ENCODE data around the gene PIH1D1. TPM values are rescaled to one million over a fixed set of nuclear protein-coding genes. Genes with fewer than 3 reads are reported as not detected.
A peak's percentile ranks its signal among the peaks of the same experiment; 100 is the strongest.

The PIH1D1 gene
- total and polyA plus RNA-seq, 10 of the 15 experiments (the other 5 are each of a cell fraction or from before 2014, with no cell fraction given): 16.1 to 153 (median 106) TPM

- TF ChIP-seq, protein P1, sequence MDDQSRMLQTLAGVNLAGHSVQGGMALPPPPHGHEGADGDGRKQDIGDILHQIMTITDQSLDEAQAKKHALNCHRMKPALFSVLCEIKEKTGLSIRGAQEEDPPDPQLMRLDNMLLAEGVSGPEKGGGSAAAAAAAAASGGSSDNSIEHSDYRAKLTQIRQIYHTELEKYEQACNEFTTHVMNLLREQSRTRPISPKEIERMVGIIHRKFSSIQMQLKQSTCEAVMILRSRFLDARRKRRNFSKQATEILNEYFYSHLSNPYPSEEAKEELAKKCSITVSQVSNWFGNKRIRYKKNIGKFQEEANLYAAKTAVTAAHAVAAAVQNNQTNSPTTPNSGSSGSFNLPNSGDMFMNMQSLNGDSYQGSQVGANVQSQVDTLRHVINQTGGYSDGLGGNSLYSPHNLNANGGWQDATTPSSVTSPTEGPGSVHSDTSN (IDR thresholded peaks at IDR 0.05; ENCODE audit: insufficient replicate concordance, low read depth, low read length): no peak
- TF ChIP-seq IRF4 (IDR thresholded peaks at IDR 0.05; ENCODE audit: low read depth, low read length): no peak
- no peak for TF ChIP-seq RELA (IDR thresholded peaks at IDR 0.05; ENCODE audit: borderline replicate concordance, partially characterized antibody)
- no peak for TF ChIP-seq KLF5 (IDR thresholded peaks at IDR 0.05; ENCODE audit: partially characterized antibody)
- TF ChIP-seq TCF7 (IDR thresholded peaks at IDR 0.05; ENCODE audit: borderline replicate concordance): no peak
Measured at GRCh38 chr19:49396738-49397505, 54.7 kb downstream of the PIH1D1 start (continued).

MicroRNA genes within 50 kb of the gene (microRNA counts, 767-probe panel; counts per million panel counts)
- 3,484 counts per million, percentile 92 among the panel's probes with 10 or more counts for microRNA hsa-miR-150-5p

Small RNA genes lying within 50 kb of the gene (microRNA-seq; reads per million reads assigned to microRNA genes)
- gene MIR150: 42.9 reads per million, percentile 66 among the genes with 10 or more reads in this experiment

Small RNA genes lying within 50 kb of the gene (small RNA-seq; reads per million reads assigned to genes)
- gene MIR150: 39.5 reads per million, percentile 98 among the genes with 10 or more reads in this experiment
- not detected for gene SNORD32A
- gene SNORD33: not detected
- gene SNORD34: not detected
- not detected for gene SNORD35A
- gene SNORD35B: not detected

Other genes starting within 250 kb of the PIH1D1 start
Only the 7 nearest of the 24 such genes appear.
- gene PTH2, start 28.4 kb downstream of the PIH1D1 start, total RNA-seq (2014; rRNA removed): not detected in 2 replicates
- not detected in 2 replicates for gene PTH2, start 28.4 kb downstream of the PIH1D1 start, total RNA-seq (2014; rRNA removed; fragmentation: Illumina TruSeq; extraction: Trizol)
- not detected in 2 replicates for gene PTH2, start 28.4 kb downstream of the PIH1D1 start, total RNA-seq (2021)
- not detected in 2 replicates for gene PTH2, start 28.4 kb downstream of the PIH1D1 start, polyA plus RNA-seq (2011; rRNA removed)
- gene PTH2, start 28.4 kb downstream of the PIH1D1 start, polyA plus RNA-seq (2014; fragmentation: Illumina TruSeq; extraction: Trizol): not detected in 2 replicates
- not detected for gene PTH2, start 28.4 kb downstream of the PIH1D1 start, polyA plus RNA-seq (2014; fragmentation: Nextera tagmentation; extraction: Ambion mirVana)
- not detected in 2 replicates for gene PTH2, start 28.4 kb downstream of the PIH1D1 start, polyA plus RNA-seq (2014; rRNA removed)
- not detected for gene PTH2, start 28.4 kb downstream of the PIH1D1 start, polyA plus RNA-seq (2016; fragmentation: Nextera tagmentation; extraction: Ambion mirVana)
- not detected in 2 replicates for gene GFY, start 26.4 kb downstream of the PIH1D1 start, total RNA-seq (2014; rRNA removed)
- not detected in 2 replicates for gene GFY, start 26.4 kb downstream of the PIH1D1 start, total RNA-seq (2014; rRNA removed; fragmentation: Illumina TruSeq; extraction: Trizol)
- not detected in 2 replicates for gene GFY, start 26.4 kb downstream of the PIH1D1 start, total RNA-seq (2021)
- 0.05 TPM in 1 of 2 replicates, not detected in the other for gene GFY, start 26.4 kb downstream of the PIH1D1 start, polyA plus RNA-seq (2011; rRNA removed)
- gene GFY, start 26.4 kb downstream of the PIH1D1 start, polyA plus RNA-seq (2014; fragmentation: Illumina TruSeq; extraction: Trizol): not detected in 2 replicates
- gene GFY, start 26.4 kb downstream of the PIH1D1 start, polyA plus RNA-seq (2014; fragmentation: Nextera tagmentation; extraction: Ambion mirVana): not detected
- not detected in 2 replicates for gene GFY, start 26.4 kb downstream of the PIH1D1 start, polyA plus RNA-seq (2014; rRNA removed)
- gene GFY, start 26.4 kb downstream of the PIH1D1 start, polyA plus RNA-seq (2016; fragmentation: Nextera tagmentation; extraction: Ambion mirVana): not detected
- gene SLC17A7, start 10.3 kb downstream of the PIH1D1 start, total RNA-seq (2014; rRNA removed): not detected in 2 replicates
- gene SLC17A7, start 10.3 kb downstream of the PIH1D1 start, total RNA-seq (2014; rRNA removed; fragmentation: Illumina TruSeq; extraction: Trizol): not detected in 2 replicates
- 0.08 TPM in 2 replicates for gene SLC17A7, start 10.3 kb downstream of the PIH1D1 start, total RNA-seq (2021)
- gene SLC17A7, start 10.3 kb downstream of the PIH1D1 start, polyA plus RNA-seq (2011; rRNA removed): 0.23 and 0.24 TPM in 2 replicates
- gene SLC17A7, start 10.3 kb downstream of the PIH1D1 start, polyA plus RNA-seq (2014; fragmentation: Illumina TruSeq; extraction: Trizol): 0.03 and 0.06 TPM in 2 replicates
- gene SLC17A7, start 10.3 kb downstream of the PIH1D1 start, polyA plus RNA-seq (2014; fragmentation: Nextera tagmentation; extraction: Ambion mirVana): not detected
- gene SLC17A7, start 10.3 kb downstream of the PIH1D1 start, polyA plus RNA-seq (2014; rRNA removed): 0.04 TPM in 1 of 2 replicates, not detected in the other
- gene SLC17A7, start 10.3 kb downstream of the PIH1D1 start, polyA plus RNA-seq (2016; fragmentation: Nextera tagmentation; extraction: Ambion mirVana): not detected
- gene ALDH16A1, start 1.4 kb upstream of the PIH1D1 start, total RNA-seq (2014; rRNA removed): 31.9 and 46.3 TPM in 2 replicates
- gene ALDH16A1, start 1.4 kb upstream of the PIH1D1 start, total RNA-seq (2014; rRNA removed; fragmentation: Illumina TruSeq; extraction: Trizol): 8.7 and 9.5 TPM in 2 replicates
- gene ALDH16A1, start 1.4 kb upstream of the PIH1D1 start, total RNA-seq (2021): 43.6 and 49.3 TPM in 2 replicates
- 3.1 and 6.4 TPM in 2 replicates for gene ALDH16A1, start 1.4 kb upstream of the PIH1D1 start, polyA plus RNA-seq (2011; rRNA removed)
- 0.43 and 1.7 TPM in 2 replicates for gene ALDH16A1, start 1.4 kb upstream of the PIH1D1 start, polyA plus RNA-seq (2014; fragmentation: Illumina TruSeq; extraction: Trizol)
- 1 to 10 TPM; 4.5 to 6.2 TPM for gene ALDH16A1, start 1.4 kb upstream of the PIH1D1 start, polyA plus RNA-seq (2014; fragmentation: Nextera tagmentation; extraction: Ambion mirVana)
- gene ALDH16A1, start 1.4 kb upstream of the PIH1D1 start, polyA plus RNA-seq (2014; rRNA removed): 31.0 and 41.4 TPM in 2 replicates
- 10 to 100 TPM; 26.8 to 40.0 TPM for gene ALDH16A1, start 1.4 kb upstream of the PIH1D1 start, polyA plus RNA-seq (2016; fragmentation: Nextera tagmentation; extraction: Ambion mirVana)
- gene FLT3LG, start 22.4 kb upstream of the PIH1D1 start, total RNA-seq (2014; rRNA removed): 3.7 and 4.1 TPM in 2 replicates
- gene FLT3LG, start 22.4 kb upstream of the PIH1D1 start, total RNA-seq (2014; rRNA removed; fragmentation: Illumina TruSeq; extraction: Trizol): 3.9 and 4.6 TPM in 2 replicates
- 9.5 and 10.3 TPM in 2 replicates for gene FLT3LG, start 22.4 kb upstream of the PIH1D1 start, total RNA-seq (2021)
- 1.3 and 3.0 TPM in 2 replicates for gene FLT3LG, start 22.4 kb upstream of the PIH1D1 start, polyA plus RNA-seq (2011; rRNA removed)
- 0.51 and 2.8 TPM in 2 replicates for gene FLT3LG, start 22.4 kb upstream of the PIH1D1 start, polyA plus RNA-seq (2014; fragmentation: Illumina TruSeq; extraction: Trizol)
- 1 to 10 TPM in 1 of 2 experiments, under 1 TPM in 1; 0.68 to 1.6 TPM for gene FLT3LG, start 22.4 kb upstream of the PIH1D1 start, polyA plus RNA-seq (2014; fragmentation: Nextera tagmentation; extraction: Ambion mirVana)
- 11.9 and 13.9 TPM in 2 replicates for gene FLT3LG, start 22.4 kb upstream of the PIH1D1 start, polyA plus RNA-seq (2014; rRNA removed)
- gene FLT3LG, start 22.4 kb upstream of the PIH1D1 start, polyA plus RNA-seq (2016; fragmentation: Nextera tagmentation; extraction: Ambion mirVana): 10 to 100 TPM; 10.1 to 13.1 TPM
- gene RPL13A, start 35.8 kb upstream of the PIH1D1 start, total RNA-seq (2014; rRNA removed): 6,558 and 7,287 TPM in 2 replicates
- gene RPL13A, start 35.8 kb upstream of the PIH1D1 start, total RNA-seq (2014; rRNA removed; fragmentation: Illumina TruSeq; extraction: Trizol): 3,471 and 3,692 TPM in 2 replicates
- 5,103 and 5,273 TPM in 2 replicates for gene RPL13A, start 35.8 kb upstream of the PIH1D1 start, total RNA-seq (2021)
- gene RPL13A, start 35.8 kb upstream of the PIH1D1 start, polyA plus RNA-seq (2011; rRNA removed): 2,172 and 3,936 TPM in 2 replicates
- gene RPL13A, start 35.8 kb upstream of the PIH1D1 start, polyA plus RNA-seq (2014; fragmentation: Illumina TruSeq; extraction: Trizol): 1,413 and 3,666 TPM in 2 replicates
- gene RPL13A, start 35.8 kb upstream of the PIH1D1 start, polyA plus RNA-seq (2014; fragmentation: Nextera tagmentation; extraction: Ambion mirVana): 1,000 to 10,000 TPM; 4,595 to 5,196 TPM
- gene RPL13A, start 35.8 kb upstream of the PIH1D1 start, polyA plus RNA-seq (2014; rRNA removed): 7,317 and 8,961 TPM in 2 replicates
- 1,000 to 10,000 TPM; 1,426 to 1,490 TPM for gene RPL13A, start 35.8 kb upstream of the PIH1D1 start, polyA plus RNA-seq (2016; fragmentation: Nextera tagmentation; extraction: Ambion mirVana)
- gene RPS11, start 44.6 kb upstream of the PIH1D1 start, total RNA-seq (2014; rRNA removed): 4,375 and 4,445 TPM in 2 replicates
- 5,436 and 5,566 TPM in 2 replicates for gene RPS11, start 44.6 kb upstream of the PIH1D1 start, total RNA-seq (2014; rRNA removed; fragmentation: Illumina TruSeq; extraction: Trizol)
- gene RPS11, start 44.6 kb upstream of the PIH1D1 start, total RNA-seq (2021): 2,768 and 2,873 TPM in 2 replicates
- 2,519 and 3,846 TPM in 2 replicates for gene RPS11, start 44.6 kb upstream of the PIH1D1 start, polyA plus RNA-seq (2011; rRNA removed)
- 9,872 and 11,122 TPM in 2 replicates for gene RPS11, start 44.6 kb upstream of the PIH1D1 start, polyA plus RNA-seq (2014; fragmentation: Illumina TruSeq; extraction: Trizol)
- 1,000 to 10,000 TPM; 4,277 to 4,566 TPM for gene RPS11, start 44.6 kb upstream of the PIH1D1 start, polyA plus RNA-seq (2014; fragmentation: Nextera tagmentation; extraction: Ambion mirVana)
- 5,188 and 5,232 TPM in 2 replicates for gene RPS11, start 44.6 kb upstream of the PIH1D1 start, polyA plus RNA-seq (2014; rRNA removed)
- gene RPS11, start 44.6 kb upstream of the PIH1D1 start, polyA plus RNA-seq (2016; fragmentation: Nextera tagmentation; extraction: Ambion mirVana): 1,000 to 10,000 TPM; 1,714 to 1,771 TPM